Dedifferentiated amniotic fluid mesenchymal stem cell (primary cell): ENCODE results near the gene GOPC.

ENCODE experiments used
- DNase-seq: peaks from one replicate; pipeline ENCODE4 v3.0.0-alpha.2; 2016; ENCODE audit errors: extremely low spot score

GOPC gene

DNA sequence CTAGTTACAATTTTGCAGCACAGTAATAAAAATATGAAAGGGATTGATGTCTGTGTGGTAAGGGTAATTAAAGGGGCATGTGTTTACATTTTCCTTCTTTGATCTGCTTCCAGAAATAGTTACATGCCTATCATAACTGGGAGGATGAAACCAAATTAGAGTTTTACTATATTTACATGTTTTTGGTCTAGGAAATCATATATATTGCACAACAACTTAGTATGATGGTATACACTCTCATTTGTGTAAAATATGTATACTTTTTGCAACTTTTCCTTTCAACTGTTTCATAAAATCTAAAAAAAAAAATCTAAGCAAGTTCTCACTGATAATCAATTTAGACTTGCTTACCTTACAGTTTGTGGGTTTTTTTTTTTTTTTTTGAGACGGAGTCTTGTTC, 87.7 kb downstream of the GOPC start:
- DNase-seq: no peak

GRCh38 chr6:117513778-117514365, 88.4 kb downstream of the GOPC start:
- no peak for DNase-seq

DNA sequence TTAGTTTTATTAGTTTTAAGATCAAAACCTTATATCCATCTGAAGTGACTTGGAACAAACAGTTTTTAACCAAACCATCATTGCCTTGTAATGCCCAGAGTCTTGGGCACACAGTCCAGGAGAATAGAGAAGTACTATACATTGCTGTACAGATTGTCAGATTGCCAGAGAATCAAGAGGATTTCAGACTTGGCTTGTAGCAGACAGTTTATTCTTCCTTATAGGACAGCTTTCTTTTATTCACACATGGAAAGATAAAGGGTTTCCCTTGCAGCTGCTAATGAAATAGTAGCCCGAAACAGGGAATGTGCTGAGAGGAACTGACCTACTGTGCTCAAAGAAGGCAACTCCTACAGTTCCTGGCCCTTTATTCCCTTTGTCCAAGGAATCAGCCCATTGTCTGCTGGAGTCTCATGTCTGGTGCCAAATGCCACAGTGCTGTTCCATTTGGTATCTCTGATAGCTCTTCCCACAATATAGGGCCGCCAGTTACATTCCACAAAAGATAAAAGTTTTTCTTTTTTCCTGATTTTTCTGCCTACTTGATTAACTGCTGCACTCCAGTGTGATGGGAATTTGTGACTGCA, 89.2 kb downstream of the GOPC start:
- DNase-seq: no peak

DNA sequence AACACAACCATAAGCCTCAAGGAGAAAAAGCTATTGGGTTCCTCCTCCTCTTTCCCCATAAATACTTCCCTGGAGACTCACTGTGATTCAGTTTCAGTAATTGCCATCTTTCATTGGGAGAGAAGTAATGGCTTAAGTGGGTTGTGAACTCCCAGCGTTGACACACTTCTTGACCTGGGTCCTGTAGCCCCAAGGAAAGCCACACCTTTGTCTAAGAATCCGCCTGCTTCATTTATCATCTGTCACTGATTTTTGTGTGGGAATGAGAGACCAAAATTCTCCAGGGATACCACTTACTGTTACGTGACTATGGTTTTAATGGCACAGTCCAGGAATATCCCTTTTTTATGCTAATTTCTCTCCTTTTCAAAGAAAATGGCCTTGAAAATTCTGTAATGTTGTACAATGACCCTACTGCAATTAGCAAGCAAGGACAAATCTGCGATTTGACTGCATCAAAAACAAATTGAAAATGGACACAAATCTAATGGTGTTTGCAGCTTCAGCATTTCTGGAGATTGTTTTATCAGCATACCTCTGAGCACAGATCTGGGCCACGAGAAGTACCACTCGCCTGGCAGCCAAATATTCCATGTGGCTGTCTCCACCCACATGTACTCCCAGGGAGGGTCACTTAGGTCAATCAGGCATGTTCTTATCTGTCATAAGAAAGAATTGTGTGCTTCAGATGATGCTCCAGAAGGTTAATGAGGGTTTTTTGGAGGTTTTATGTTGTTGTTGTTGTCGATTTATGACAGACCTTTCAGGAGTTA, 90.1 kb downstream of the GOPC start:
- DNase-seq: no peak
